Dedifferentiated amniotic fluid mesenchymal stem cell (primary cell): ENCODE data around the gene SLC36A2.
A peak's percentile ranks its signal among the peaks of the same experiment; 100 is the strongest.
"Not testable (repeated sequence)": the region's sequence is repeated elsewhere in the genome, so short reads cannot be mapped to it uniquely, and the experiment has no call there.

ENCODE experiments used
- DNase-seq: peaks from one replicate; pipeline ENCODE4 v3.0.0-alpha.2; 2016; ENCODE audit errors: extremely low spot score

Gene SLC36A2

GRCh38 chr5:151326266-151326665, 21.1 kb downstream of the SLC36A2 start:
- no peak for DNase-seq

- DNase-seq, result no peak
Measured at GRCh38 chr5:151320481-151320880, 26.9 kb downstream of the SLC36A2 start.

- no peak for DNase-seq
Measured at GRCh38 chr5:151318850-151319732, 28.3 kb downstream of the SLC36A2 start.

GRCh38 chr5:151317871-151318270, 29.5 kb downstream of the SLC36A2 start:
- no peak for DNase-seq

- peak; percentile 77 for DNase-seq
Measured at GRCh38 chr5:151315998-151316597, 31.3 kb downstream of the SLC36A2 start.

- DNase-seq, result no peak
Measured at GRCh38 chr5:151313357-151313756, 34.0 kb downstream of the SLC36A2 start.

GRCh38 chr5:151312756-151313324, 34.5 kb downstream of the SLC36A2 start:
- no peak for DNase-seq

- DNase-seq, result no peak
Measured at GRCh38 chr5:151310932-151311331, 36.4 kb downstream of the SLC36A2 start.

GRCh38 chr5:151309821-151310220, 37.5 kb downstream of the SLC36A2 start:
- not testable (repeated sequence) for DNase-seq

- DNase-seq, result not testable (repeated sequence)
Measured at GRCh38 chr5:151309266-151309665, 38.1 kb downstream of the SLC36A2 start.

GRCh38 chr5:151303666-151304065, 43.7 kb downstream of the SLC36A2 start, which contains the start of gene SLC36A3:
Gene SLC36A3, minus strand, starts transcription at chr5:151303766. Its CDS starts 412 bp downstream, at chr5:151303354.
- DNase-seq, result no peak

GRCh38 chr5:151298063-151298855, 49.1 kb downstream of the SLC36A2 start:
- peak; percentile 45 for DNase-seq

- no peak for DNase-seq
Measured at GRCh38 chr5:151296974-151297373, 50.4 kb downstream of the SLC36A2 start.

- no peak for DNase-seq
Measured at GRCh38 chr5:151296478-151296830, 50.9 kb downstream of the SLC36A2 start.

- DNase-seq, result no peak
Measured at GRCh38 chr5:151295791-151296477, 51.4 kb downstream of the SLC36A2 start.

GRCh38 chr5:151295138-151295537, 52.2 kb downstream of the SLC36A2 start:
- no peak for DNase-seq

GRCh38 chr5:151293624-151294023, 53.7 kb downstream of the SLC36A2 start:
- DNase-seq, result no peak

GRCh38 chr5:151288180-151288579, 59.2 kb downstream of the SLC36A2 start:
- DNase-seq, result no peak

- no peak for DNase-seq
Measured at GRCh38 chr5:151286246-151286645, 61.1 kb downstream of the SLC36A2 start.

GRCh38 chr5:151285683-151286082, 61.7 kb downstream of the SLC36A2 start:
- DNase-seq, result no peak

- no peak for DNase-seq
Measured at GRCh38 chr5:151284392-151284967, 62.9 kb downstream of the SLC36A2 start.
